CD4-positive, alpha-beta T cell treated with Interleukin-2 at 100 ng/mL for 4 hours (primary cell): ENCODE data around the gene LRRC18.

Experiments
- DNase-seq: peaks from one replicate; pipeline ENCODE4 v3.0.0-alpha.2; 2020; ENCODE audit warnings: low spot score

Gene LRRC18

DNA sequence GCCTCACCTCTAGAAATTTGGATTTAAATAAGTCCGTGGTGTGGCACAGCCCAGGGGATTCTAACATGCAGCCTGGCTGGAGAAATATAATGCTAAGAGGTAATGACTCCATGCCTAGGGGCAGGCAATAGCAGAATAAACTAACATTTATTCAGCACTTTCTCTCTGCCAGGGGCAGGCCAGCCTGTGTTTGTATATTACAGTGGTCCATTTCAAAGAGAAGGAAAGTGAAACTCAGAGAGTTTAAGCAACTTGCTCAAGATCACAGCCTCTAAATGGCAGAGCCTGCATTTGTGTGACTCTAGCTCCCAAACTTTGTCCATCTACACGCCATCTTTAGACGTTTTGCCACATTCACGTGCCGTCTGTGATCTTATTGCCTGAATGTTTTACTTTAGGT, 6.7 kb upstream of the LRRC18 start:
- no peak for DNase-seq

DNA sequence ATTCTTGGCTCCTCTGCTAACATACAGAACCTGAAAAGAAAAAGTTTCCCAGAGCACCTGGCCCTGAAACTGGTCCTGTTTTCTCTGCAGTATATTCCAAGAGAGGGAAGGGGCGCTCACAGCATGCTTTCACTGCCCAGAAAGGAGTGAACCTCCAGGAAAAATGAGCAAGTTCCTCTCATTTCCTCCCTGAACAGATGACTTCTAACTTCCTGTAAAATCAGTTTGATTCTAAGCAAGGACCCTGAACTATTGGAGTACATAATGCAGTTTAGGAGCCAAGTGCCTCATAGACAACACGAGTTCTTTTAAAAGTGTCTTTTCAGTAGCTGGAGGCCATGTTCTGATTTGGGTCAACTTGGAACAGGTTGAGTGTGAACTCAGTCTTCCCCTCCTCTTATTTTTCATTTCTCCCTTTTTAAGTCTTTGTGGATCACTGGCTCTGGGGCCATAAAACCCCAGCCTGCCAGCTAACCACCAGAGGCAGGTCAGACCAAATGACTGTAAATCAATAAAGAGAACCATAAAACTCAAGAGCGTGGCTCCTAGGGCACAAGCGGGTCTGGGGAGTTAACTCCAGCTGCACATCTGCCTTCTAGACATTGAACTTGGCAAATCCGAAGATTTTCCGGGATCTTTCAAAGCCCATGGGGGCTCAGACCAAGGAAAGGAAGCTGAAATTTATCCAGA, 5.9 kb upstream of the LRRC18 start:
- no peak for DNase-seq

DNA sequence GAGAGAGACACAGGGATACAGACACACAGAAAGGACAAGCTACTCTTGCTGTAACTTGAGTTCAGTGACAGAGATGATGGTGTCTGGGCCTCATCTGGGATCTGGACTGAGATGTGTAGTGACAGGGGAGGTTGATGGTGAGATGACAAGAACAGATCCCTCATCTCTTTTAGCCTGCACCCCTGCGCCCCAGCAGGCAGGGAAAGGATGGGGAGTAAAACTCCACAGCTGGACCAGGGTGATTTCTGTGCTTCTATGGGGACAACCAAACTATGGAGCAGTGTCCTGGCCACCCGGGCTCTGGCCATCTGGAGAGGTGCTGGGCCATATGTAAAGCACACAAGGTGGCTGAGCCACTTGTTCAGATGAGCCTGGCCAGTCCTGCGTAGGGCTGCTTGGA, 4.5 kb upstream of the LRRC18 start:
- no peak for DNase-seq

GRCh38 chr10:48943096-48943495, 3.5 kb upstream of the LRRC18 start:
- DNase-seq = no peak

DNA sequence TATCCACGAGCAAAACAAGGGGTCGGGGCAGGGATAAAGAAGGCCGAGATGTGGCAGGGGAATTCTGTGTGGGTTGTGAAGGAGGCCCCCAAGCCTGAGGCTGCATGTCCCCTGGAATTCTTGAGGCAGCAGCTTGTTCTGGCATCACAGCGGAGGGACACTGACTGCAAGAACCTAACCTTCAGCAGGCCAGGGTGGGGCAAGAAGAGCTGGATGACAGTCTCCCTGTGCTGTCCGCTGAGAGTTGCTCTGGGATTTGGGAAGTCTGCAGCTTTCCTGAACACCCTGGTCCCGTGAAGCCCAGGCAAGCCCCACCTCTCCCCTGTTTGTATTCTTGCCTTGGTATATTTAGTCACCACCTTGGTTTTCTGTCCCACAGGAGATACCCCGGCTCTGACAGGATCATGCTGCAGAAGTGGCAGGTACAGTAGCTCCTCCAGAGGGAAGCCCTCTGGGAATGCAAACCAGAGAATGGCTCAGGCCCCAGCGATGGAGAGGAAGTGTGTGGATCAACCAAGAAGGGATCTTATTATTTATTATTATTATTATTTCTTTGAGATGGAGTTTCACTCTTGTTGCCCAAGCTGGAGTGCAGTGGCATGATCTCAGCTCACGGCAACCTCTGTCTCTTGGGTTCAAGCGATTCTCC, 1.9 kb upstream of the LRRC18 start:
- no peak for DNase-seq

- no peak for DNase-seq
These were observed 1.3 kb upstream of the LRRC18 start for GRCh38 chr10:48940958-48941357.

- no peak for DNase-seq
These were observed 732 bp upstream of the LRRC18 start for GRCh38 chr10:48940372-48940771.

DNA sequence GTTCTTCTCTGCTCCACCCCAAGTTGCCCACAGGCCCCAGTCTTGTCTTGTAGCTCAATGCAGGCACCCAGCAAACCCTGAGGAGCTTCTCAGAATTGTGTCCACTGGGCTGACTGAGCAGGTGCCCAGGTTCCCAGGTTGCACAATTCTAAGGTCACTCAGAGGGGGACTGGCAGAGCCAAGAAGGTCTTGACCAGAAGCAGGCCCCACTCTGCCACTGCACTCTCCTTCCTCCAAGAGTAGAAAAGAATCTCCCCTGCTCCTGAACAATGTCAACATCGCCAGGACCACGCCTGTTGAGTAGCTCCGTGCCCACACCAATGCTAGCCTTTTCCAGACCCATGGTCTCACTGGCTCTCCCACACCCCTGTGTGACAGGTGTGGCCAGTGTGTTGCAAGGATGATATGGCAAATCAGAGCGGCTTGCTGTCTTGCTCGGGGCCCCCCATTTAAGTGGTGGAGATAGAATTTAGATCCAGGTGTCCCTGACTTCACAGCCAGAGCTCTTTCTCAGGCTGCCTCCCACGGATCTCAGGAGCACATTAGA, 577 bp downstream of the LRRC18 start:
- DNase-seq = no peak

DNA sequence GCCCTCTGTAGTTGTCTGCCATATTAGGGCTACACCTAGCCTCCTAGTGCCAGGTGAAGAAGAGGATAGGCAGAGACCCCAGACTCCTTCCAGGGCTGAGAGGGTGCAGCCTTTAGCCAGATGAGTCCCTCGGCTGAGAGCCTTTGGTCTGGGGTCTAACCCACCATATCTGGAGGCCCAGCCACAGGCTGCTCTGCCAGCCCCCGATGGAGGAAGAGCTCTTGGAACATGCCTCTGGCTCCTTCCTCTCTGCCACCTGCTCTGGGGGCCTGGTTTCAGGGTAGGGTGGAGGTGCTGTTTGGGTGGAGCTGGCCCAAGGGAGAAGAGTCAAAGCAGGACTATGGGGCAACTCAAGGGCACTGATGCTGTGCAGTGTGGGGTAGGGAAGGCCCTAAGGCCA, 1.4 kb downstream of the LRRC18 start:
- DNase-seq = no peak

DNA sequence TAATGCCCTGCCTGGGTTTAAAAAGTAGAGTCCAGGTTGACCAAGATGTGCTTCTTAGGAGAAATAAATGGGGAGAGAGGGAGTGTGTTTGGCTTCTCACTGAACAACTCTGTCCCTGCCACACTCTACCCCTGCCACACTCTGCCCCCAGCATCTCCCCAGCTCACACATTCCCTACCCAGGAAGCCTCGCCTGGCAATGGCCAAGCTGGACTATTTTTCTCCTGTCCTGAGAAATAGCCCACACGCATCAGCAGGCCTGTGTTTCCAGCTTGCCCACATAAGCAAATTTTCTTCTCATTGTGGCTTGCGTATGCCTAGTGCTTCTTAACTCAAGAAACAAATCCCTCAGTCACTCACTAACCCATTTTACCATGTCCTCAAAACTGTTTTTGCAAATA, 1.8 kb downstream of the LRRC18 start:
- no peak for DNase-seq

- DNase-seq = no peak
These were observed 4.1 kb downstream of the LRRC18 start for GRCh38 chr10:48935577-48935976.

DNA sequence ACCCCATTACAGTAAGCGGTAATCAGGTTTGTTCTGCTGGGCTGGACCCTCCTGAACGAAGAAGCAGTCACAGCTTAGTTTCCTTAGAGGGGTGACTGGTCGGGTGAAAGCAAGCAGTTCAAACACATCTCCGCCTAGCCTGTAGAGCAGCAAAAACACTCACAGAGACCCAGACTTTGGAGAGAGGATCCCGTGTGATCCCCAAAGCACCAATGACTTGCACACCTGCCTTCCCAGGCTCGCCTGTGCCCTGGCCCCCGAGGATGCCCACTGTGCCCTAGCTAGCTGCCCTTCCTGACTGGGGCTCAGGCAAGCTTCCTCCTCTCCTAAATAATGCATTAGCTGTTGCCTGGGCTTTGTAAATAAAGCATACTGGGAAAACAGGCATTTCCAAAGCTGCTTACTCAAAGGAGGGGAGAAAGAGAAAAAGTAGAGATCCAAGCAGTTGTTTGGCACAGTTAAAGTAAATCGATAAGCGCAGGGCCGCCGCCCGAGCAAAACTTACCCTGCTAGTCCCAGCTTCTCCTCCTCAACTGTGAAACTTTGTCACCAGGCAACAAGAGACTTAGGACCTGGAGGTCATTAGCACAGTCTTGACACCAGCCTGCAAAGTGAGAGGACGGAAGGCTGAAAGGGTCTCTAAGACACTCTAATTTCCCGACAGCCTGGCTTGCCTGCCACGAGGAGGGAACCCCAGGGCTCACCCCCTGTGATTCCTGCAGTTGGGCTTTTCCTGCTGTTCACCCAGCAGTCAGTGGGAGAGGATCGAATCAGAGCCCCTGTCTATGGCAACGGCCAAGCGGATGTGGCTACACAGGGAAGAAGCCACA, 4.8 kb downstream of the LRRC18 start:
- no peak for DNase-seq

DNA sequence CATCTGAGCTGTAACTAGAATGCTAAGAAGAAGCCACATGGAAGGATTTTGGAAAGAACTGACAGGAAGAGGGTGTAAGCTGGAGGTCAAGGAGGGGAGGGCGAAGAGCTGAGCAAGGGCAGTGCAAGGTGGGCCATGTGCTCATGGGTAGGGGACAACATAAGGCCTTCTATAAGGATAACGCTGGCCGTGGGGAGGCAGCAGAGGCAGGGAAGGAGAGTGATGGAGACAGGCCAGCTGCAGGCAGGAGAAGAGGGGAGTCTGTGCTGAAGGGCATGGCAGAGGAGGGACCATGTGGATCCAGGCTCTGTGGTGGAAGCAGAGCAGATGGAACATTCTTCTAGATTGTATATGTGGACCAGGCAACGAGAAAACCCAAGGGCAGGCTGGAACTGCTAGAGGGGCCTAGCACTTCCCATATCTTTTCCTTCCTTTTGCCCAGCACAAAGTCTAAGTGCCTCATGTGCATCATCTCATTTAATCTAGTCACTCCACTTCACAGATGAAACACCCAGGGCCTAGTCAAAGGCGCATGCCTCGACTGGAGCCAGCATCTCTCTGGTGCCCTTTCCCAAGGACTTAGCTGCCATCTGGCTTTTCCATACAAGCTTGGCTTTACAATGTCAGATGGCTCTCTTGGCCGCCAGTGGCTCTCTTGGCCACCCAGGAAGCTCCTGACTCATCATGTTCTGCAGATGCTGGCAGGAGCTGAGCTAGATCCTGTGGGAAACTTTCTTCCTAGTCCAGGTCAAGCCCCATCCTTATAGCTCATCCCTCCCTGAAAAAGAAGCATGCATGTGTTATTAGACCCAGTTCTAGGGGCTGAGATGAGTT, 6.6 kb downstream of the LRRC18 start:
- no peak for DNase-seq

DNA sequence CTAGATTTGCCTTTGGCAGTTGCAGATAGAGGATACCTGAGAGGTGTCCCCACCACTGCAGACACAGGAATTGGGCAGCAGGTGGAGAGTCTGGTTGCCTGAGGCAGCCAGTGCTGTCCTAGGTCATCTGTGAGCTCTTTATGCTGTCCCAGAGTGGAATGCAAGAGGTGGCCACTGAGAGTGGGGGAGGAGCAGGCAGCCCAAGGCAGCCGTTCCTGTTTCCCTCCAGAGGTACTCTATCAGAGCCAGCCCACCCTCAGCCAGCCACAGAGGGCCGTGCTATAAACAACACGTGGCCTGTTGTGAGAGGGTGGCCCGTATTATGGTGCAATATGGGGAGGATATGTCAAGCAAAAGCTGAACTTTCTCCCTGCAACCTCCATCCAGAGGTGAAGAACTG, 8.5 kb downstream of the LRRC18 start:
- no peak for DNase-seq

GRCh38 chr10:48929413-48929990, 10.1 kb downstream of the LRRC18 start:
- no peak for DNase-seq

GRCh38 chr10:48926764-48927540, 12.7 kb downstream of the LRRC18 start:
- DNase-seq = no peak

- DNase-seq = no peak
These were observed 13.4 kb downstream of the LRRC18 start for GRCh38 chr10:48926255-48926654.

DNA sequence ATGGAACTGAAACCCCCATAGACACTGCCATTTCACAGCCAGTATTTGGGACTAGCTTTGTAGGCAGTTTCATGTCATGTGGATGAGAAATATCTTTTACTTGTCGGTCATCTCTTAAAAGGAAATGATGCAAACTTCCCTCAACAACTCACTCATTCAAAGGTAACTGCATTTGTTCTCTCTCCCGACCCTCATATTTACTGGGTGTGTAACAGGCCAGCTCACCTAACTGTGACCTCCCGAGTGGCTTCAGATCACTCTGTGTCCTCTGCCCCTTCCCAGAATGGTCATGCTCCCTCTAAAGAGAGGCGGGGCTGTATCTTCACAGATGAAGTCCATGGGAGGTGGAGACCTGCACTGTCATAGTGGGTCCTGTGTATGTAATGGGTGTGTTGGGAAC, 14.7 kb downstream of the LRRC18 start:
- no peak for DNase-seq

- DNase-seq = no peak
These were observed 15.9 kb downstream of the LRRC18 start for GRCh38 chr10:48923748-48924147.

GRCh38 chr10:48913674-48914073, 26.0 kb downstream of the LRRC18 start:
- no peak for DNase-seq

DNA sequence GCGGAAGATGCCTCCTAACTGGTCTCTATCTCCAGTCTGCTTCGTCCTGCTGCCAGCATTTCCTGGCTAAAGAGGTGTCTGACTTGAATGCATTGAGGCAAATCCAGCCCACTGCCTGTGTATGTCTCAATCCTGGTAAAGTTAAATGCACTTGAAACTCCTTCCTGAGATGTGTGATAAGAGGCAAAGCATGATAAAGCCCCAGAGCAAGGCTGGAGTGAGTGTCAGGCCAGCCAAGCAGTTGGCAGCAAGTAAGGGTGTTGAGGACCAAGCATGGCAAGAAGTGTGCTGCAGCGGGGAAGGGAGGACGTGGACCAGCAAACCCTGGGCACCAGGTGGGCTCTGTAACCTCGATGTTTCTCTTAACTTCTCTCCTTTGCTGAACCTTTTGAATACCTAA, 29.1 kb downstream of the LRRC18 start:
- DNase-seq = no peak
